ENCODE results near the gene NTM.

Gene NTM

DNA sequence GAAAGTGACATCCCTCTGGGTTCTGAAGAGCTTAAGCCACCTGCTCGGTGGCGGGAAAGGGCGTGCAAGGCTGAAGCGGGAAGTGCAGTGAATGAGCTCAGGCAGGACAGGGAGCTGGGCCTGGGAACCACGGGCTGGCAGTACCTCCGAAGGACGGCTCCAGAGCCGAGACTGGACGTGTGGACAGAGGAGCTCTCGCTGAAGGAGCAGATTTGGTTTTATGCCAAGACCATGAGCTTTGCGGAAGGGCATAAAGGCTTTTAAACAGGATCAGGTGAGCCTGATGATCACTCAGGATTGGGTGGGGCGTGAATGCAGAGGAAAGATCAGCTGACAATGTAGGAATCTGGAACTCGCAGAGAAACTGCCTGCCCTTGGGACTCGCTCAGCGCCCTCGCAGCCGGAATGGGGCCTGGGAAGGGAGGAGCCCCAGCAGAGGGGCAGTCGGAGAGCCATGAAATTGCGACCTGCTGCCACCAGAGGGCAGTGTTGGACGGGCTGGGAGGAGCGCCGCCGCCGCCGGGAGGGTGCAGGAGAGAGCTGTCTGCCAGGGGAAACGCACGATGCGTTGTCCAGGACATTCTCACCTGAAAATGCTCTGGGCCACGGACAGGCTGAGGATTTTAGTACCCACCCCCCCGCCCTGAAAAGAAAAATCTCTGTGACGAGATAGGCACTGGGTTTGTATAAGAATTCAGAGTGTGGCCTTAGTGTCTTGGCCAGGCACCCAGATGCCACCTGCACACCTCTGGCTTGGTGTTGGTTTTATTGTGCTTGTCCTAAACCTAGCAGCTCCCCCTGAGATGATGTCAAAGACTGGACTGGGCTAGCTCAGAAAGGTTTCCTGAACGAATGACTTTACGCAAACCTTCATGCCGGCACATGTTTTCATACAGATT is 324.4 kb downstream of the NTM start:
- DNase-seq, result peak; percentile 30

DNA sequence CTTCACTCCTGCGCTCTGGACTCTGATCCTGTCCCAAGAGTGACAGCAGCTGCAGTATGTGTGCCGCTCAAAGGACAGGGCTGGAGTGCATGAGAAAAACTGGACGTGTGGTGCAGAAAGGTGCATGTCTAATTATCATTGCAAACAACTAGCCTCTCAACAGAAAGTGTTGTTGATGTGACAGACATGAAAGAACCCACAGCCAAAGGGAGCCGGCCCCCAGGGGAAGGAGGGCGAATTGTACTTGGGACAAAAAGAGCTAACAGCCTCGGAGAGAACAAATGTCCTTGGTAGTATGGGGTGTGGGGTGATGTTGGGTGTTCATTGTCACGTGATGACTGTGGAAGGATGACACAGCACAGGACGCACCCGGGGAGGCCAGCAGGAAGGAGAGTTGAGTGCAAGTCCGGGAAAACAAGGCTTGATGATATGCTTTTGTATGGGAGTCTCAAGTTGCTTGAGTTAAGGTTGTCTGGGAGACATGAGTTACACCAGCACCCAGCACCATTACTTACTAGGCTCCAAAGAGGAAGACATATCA is 325.5 kb downstream of the NTM start:
- DNase-seq, result no peak

DNA sequence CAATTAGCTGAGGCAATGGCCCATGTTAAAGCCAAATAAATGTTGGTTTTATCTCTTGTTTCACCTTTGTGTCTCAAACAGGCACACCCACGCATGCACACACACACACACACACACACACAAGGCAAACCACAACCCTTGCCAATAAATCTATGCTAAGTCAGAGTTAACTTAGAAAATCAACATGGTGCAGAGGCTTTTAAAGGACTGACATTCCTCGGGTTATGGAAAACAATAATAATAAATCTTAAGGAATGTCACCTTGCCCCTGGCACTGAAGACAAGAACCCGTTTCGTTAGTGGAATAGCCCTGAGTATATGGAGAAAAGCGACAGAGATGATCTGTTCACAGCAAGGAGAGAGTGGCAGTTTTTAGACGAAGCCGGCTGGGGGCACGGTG is 326.3 kb downstream of the NTM start:
- no peak for DNase-seq

DNA sequence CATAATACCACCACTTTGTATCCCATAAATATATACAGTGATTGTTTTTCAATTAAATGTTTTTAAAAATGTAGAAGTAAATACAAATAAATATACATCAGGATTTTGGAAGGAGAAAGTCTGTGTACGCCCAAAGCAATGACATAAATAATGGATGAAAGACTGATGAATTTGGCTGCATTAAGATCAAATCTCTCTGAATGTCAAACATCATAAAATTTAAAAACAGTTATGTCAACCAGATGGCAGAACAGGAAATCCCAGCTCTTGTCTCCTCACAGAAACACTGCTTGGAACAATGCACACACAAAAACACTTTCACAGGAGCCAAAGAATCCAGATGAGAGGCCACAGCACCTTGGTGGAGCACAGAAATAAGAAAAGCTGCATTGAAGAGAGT is 332.9 kb downstream of the NTM start:
- DNase-seq, result no peak

DNA sequence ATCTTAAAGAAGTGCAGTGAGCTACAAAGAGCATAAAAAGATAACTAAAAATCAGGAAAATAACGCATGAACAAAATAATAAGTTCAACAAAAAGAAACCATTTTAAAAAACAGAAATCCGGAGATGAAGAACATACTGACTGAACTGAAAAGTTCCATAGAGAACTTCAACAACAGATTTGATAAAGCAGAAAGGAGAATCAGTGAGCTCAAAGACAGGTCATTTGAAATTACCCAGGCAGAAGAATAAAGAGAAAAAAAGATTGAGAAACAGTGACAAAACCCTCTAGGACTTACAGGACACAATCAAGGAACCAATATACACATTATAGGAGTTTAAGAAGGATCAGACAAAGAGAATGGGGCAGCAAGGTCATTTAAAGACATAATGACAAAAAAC is 334.3 kb downstream of the NTM start:
- DNase-seq, result no peak

DNA sequence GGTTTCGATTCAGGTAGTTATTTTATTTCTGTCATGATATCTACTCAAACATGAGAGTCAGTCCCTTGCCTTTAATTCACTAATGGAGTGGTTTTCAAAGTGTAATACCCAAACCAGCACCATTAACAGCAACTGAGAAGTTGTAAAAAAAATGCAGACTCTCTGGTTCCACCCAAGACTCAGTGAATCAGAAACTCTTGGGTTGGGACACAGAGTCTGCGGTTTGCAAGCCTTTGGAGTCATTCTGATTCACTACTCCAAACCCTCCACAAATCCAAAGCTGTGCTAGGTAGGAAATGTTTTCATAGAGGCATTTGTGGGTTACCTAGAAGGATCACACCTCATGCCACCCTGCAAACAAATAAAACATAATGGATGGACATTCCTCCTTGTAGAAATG is 340.1 kb downstream of the NTM start:
- no peak for DNase-seq

DNA sequence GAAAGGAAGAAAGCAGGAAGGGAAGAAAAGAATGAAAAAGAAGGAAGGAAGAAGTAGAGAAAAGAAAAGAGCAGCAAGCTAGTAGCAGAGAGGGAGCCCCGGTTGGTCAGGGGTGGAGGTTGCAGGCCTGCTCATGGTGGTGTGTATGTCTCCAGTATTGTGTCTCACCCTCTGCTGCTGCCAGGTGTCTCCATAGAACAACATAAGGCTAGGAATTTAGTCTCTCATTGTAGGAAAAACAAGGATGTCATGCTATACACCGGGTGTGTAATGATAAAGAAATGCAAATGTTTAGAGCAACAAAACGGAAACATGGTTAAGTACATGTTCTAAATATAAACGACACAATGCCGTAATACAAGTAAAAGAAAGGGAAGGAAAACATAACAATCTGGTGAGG is 342.5 kb downstream of the NTM start:
- no peak for DNase-seq

DNA sequence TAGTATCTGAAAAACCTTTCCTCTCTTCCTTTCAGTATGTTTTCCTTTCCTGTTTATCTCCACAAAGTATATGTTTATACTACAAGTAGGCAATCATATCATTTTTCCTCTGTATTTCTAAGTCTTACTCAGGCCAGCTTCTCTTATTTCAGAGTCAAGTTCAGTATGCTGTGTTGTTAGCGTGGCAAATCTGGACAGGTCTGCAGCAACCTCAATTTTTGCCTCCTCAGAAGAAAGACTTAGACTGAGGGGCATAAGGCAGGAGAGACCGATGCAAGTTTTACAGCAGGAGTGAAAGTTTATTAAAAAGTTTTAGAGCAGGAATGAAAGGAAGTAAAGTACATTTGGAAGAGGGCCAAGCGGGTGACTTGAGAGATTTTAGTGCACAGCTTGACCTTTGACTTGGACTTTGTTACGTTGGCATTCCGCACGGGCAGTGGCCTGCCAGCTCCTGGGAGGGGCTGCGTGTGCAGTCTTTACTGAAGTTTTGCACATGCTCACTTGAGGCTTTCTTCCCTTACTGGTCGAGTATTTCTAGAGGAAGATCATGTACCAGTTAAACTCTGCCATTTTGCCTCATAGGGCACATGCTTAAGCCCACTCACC is 343.2 kb downstream of the NTM start:
- DNase-seq, result no peak

DNA sequence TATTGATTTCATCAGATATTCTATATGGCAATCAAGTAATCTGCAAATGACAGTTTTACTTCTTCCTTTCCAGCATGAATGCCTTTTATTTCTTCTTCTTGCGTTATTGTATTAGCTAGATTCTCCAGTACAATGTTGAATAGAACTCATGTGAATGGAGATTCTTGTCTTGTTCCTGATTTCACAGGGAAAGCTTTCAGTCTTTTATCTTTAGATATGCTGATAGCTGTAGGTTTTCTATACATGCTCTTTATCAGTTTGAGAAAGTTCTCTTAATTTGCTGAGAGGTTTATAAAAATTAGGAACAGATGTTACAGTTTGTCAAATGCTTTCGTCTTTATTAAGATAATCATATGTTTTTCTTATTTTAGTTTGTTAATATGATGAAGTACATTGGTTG is 347.2 kb downstream of the NTM start:
- DNase-seq, result no peak

DNA sequence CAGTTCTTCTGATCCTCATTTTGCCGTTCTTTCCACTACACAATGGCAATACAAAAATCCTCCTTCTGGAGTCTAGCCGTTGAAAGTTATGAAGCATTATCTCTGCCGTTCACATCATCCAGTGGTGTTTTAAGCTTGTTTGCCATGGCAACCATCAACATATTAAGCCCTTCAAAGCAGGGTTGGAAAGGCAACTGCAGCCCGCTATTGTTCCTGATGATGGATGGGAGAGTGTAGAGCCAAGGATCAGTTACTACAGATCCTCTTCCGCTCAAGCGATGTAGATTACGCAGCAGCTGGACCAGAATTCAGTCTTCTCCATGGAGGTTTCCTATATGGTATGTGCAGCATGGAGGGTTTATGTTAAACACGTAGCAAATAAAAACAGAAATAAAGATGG is 352.7 kb downstream of the NTM start:
- DNase-seq, result no peak

DNA sequence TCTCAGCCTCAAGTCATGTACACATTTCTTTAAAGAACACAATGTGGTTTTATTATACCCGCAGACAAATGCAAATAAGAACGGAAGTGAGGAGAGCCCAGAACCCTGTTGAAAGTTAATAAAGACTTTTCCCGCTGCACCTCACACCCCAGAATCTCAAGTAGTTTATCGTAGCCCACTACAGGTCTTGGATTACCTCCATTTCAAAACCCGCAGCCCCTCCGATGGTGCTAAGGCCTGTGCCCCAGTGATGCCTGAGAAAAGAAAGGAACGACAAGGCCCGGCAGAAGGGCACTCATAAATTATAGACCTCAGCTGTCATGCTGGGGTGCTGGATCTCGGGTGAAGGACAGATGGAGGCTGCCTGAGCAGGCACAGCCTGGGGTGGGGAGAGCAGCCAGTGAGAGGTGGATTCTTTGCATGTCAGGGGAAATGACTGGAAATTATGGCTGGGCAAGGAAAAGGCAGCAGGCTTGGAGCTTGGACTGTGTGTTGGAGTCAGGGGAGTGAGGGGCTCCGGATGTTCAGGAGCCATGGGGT is 354.1 kb downstream of the NTM start:
- DNase-seq, result no peak

DNA sequence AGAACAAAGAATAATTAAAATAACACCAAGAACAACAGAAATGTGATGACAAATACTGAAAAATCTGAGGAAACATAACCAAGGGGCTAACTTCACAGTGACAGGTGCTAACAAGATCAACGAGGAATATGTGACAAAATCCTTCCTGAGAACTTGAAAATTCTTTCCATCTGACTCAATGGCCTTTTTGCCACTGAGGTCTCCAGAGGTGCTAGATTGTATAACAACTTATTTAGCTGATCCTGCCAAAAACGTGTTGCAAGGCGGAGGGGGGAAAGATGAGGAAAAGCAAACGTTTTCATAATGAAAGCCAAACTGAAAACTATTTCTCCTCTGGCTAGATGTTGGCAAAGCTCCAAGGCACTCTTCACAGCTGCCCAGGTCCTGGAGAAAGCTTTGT is 364.5 kb downstream of the NTM start:
- no peak for DNase-seq

DNA sequence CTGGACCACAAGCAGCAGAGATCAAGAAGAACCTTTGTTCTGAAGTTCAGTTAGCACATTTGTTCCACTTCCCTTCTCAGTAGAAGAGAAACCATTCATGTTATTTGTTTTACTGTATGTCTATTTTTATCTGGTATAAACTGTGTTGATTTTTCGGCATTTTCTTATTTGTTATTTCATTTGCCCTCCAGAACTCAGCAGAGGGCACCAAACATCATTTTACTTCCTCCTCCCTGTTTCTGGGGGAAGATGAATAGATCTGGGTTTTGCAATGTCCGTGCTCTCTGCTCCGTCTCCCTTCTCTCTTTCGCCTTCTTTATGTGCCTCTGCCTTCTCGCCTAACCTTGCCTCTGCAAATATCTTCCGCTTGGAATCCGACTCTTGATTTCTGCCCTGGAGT is 366.9 kb downstream of the NTM start:
- no peak for DNase-seq

DNA sequence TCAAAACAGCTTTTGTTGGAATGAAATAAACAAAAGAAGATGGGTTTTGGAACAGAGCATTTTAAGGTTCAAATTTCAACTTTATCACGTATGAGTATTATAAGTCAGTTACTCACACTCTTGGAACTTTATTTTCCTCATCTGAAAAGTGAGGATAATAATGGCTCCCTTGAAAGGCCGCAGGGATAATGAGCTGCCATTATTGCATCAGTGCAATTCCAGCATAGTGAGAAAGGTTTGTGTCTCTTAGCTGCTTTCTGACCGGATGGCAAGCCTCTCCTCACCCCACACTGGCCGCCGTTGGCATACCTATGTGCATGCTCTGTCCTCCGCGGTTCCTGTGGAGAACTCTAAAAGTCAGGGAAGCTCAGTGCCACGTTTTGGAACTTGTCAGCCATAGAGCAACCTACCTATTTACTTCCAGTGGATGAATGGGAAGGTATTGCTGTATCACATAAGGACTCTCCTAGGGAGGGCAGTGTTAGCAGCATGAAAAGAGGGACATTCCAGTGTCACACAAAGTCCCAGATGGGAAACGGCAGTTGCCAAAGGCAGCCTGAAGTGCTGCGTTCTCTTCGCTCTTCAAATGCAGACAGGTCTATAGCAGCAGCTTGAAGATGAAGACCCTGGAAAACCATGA is 368.9 kb downstream of the NTM start:
- DNase-seq, result no peak

DNA sequence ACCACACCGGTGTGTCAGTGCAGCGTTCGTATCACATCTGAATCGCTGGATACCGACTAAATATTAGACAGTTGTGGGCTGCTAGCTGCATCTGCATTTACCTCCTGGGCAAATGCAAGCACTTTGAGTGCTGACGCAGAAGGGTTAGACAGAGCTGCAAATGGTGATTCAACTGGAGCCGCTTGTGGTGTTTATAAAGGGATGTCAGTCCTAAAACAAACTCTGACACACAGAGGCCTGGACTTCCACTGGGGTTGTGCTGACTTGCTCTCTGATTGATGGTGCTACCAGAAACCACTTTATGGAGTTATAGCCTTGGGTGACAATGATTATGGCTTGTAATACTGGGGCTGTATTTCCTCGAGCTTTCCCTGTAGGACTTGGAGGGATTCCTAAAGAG is 374.4 kb downstream of the NTM start:
- DNase-seq, result no peak

DNA sequence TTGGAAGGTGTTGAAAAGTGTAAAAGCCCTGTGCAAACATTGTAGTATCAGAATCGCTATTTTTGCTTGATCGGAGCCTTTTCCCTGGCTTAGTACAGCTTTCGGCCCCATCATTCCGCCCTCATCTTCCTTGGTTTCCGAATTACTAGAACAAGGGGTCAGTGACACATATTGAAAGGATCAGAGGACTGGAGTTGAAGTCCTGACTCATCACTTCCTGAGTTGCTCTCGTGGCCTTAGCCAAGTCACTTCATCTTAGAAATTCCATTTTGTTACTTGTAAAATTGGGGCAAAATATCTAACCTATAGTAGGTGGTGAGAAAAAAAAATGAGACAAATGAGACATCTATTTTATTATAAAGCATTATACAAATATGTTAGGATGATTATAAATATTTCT is 375.0 kb downstream of the NTM start:
- DNase-seq, result no peak

DNA sequence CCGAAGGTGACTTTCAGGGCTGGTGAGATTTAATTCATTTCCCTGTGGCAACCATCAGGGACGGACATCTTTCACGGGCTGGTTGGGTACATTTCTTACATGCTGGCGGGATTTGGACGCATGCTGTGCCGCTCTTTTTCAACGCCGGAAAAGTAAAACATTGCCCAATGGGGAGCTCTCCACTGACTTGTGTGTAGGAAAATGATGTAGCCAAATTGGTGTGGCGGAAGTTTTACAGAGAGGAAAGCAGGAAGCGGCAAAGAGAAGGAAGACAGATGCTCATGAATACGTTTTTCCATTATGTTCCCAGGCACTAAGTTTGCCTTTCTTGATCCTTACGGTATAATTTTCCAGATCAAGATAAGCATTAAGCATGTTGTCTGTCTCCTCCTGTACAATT is 375.8 kb downstream of the NTM start:
- no peak for DNase-seq

DNA sequence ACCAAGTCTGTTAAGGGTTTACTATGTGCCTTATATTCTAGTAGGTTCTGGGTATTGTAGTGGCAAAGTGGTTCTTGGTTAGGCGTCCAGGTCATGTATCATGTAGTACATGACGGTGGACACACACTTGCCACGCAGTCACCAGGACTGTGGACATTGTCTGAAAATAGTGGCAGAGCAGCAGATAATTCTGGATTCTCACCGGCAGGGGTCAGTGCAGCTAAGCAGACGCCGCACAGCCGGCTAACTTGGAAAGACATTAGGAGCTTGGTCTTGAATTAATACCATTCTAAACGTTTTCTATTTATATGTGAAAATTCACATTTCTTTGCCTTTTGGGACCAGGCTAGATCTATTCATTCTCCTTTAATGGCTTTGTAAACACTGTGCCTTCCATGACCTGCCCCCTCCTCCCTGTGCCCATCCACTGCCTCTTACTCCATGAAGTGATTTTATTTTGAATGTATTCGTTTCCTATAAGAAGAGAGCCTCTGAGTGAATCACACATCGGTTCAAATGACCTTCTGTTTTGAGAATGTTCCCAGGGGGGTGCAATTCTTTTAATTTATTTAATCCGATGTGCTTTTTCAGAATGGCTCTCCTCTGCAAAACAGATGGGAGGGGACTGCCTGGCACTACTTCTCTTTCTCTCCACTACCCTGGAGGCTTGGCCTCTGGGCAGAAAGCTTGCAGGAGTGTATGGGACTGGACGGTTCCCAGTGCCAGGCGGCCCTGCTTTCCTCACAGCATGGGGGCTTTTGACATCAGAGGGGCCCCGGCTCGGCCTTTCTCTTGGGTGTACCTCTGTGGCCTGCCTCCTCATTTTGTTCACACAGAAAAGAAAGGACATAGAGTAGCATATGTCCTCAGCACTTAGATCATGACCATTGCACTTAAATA is 378.0 kb downstream of the NTM start:
- DNase-seq, result peak; percentile 6

DNA sequence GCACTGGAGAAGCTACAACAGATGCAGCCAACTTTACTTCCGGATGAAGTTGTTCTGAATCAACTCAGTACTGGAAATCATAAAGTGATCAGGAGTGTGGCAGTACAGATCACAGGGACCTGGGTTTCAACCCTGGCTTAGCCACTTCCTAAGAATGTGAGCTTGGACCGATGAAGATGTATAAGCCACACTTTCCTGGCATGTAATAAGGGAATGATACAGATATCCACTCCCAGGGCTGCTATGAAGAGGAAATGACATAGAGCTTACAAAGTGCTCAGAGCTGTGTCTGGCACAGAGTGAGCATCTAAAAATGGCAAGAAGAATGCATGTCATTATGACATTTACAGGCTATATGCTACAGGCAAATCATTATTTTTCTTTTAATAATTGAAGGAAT is 378.7 kb downstream of the NTM start:
- DNase-seq, result no peak

DNA sequence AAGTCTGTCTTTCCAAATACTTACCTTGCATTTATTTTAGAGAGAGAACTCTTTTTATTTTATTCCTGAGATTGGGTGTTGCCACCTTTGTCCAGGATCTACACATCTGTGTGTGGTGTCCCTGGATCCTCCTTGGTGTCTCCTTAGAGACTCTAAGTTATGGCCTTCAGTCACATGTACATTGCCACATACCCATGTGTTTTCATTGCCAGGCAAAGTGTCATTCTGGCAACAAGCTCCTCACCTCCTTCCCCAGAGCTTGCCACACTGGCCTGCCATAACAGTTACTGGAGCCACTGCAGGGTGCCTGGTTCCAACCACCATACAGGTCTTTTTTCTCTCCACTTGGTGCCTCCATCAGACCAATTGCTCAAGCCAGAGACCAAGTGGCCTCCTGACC is 379.7 kb downstream of the NTM start:
- DNase-seq, result no peak

DNA sequence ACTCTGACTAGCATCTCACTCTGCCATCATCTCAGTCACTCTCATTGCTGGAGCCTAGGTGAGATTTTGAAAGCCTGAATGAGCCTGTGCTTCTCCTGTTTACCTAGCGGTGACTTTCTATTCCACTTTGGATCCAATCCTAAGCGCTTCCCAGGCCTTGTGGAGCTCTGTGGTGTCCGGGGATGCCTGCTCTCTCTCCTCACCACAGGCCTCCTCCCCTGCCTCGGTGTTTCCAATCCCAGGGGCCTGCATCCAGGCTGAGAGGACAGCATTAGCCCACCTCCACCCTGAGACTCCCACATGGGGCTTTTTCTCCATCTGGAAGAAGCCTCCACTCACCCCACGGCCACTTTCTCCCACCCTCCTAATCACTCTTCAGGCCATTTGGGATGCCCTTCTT is 380.3 kb downstream of the NTM start:
- no peak for DNase-seq

DNA sequence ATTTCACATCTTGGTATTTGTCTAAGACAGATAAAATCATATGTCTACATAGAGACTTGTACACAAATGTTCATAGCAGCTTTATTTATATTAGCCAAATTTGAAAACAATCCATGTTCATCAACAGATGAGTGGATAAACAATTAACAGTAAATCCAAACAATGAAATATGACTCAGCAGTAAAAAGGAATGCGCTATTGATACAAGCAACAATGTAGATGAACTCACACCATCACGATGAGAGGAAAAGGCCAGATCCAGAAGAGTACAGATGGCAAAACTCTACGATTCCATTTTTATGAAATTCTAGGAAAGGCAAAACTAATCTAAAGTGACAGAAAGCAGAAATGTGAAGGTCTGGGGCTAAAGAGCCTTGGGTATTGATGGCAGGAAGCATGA is 384.3 kb downstream of the NTM start:
- no peak for DNase-seq

Measured in NCI-H2107 (cell line).